Measurements from ENCODE around the gene MVB12B. TPM values are rescaled to one million over a fixed set of nuclear protein-coding genes. Genes with fewer than 3 reads are reported as not detected.

The MVB12B gene
- total RNA-seq, 2 donors from 2014 or later, result 9.8 to 15.8 TPM

DNA sequence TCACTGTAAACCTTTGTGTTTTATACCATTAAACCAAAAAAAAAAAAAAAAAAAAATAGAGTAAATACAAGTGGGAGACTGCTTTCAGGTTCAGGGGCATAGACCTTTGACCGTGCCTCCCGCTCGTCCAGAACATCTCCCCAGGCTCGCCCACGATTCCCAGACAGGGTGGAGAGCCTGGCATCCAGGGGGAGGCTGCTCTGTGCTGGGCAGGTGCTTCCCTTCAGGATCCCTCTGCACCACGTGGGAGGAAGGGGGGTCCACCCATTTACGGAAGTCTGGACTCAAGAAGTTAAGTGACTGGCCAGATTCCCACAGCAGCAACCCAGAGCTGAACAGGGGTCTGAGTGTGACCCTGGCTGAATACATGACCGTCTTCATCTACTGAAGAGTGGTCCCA lies 161.7 kb downstream of the MVB12B start:
- DNase-seq, result no peak
- H3K4me3 ChIP-seq, result no peak overlapping the region
- no peaks in the 10 kb centered on the region for H3K4me1 ChIP-seq
- TF ChIP-seq, protein P1, sequence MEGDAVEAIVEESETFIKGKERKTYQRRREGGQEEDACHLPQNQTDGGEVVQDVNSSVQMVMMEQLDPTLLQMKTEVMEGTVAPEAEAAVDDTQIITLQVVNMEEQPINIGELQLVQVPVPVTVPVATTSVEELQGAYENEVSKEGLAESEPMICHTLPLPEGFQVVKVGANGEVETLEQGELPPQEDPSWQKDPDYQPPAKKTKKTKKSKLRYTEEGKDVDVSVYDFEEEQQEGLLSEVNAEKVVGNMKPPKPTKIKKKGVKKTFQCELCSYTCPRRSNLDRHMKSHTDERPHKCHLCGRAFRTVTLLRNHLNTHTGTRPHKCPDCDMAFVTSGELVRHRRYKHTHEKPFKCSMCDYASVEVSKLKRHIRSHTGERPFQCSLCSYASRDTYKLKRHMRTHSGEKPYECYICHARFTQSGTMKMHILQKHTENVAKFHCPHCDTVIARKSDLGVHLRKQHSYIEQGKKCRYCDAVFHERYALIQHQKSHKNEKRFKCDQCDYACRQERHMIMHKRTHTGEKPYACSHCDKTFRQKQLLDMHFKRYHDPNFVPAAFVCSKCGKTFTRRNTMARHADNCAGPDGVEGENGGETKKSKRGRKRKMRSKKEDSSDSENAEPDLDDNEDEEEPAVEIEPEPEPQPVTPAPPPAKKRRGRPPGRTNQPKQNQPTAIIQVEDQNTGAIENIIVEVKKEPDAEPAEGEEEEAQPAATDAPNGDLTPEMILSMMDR (IDR thresholded peaks at IDR 0.05), result no peak
- H3K9me3 ChIP-seq, result no peaks in the 10 kb centered on the region
- H3K27me3 ChIP-seq, result no peaks in the 10 kb centered on the region
- H3K9ac ChIP-seq (ENCODE audit: low read depth in 2 of 2, low read length in 2 of 2), result no peak overlapping the region
- no peak overlapping the region for H3K27ac ChIP-seq
- intact Hi-C loops (cut with DNase I), result loop anchor here (5.0 kb wide), 1 partner anchor 186 kb away; no protein-coding TSS in a partner anchor
- H3K36me3 ChIP-seq, result no peaks in the 10 kb centered on the region

DNA sequence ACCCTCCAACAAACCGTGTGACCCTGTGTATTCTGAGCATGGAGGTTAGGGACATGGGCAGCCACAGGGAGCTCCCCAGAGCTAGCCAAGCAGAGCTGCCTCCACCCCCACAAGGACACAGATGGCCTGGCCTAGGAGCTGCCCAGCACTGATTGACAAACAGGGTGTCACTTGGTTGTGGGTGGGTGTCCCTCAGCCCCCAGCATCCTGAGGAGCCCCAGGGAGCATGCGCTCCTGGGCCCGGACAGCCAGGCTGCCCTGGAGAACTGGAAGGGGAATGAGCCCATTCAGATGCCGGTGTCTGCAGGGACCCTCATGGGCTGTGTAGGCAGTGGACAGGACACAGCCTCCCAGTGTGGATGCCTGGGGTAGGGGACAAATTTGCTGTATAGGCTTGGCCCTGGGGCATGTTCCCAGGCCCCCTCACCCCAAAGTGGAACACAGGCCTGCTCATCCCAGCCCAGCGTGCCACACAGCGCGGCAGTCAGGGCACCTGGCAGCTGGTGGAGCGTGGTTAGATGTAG lies 162.3 kb downstream of the MVB12B start:
- H3K9ac ChIP-seq (ENCODE audit: low read depth in 2 of 2, low read length in 2 of 2), result no peak overlapping the region
- H3K4me1 ChIP-seq, result no peaks in the 10 kb centered on the region
- H3K27ac ChIP-seq, result no peak overlapping the region
- no peaks in the 10 kb centered on the region for H3K9me3 ChIP-seq
- no peak overlapping the region for H3K4me3 ChIP-seq
- TF ChIP-seq, protein P1 (IDR thresholded peaks at IDR 0.05), result no peak
- no peak for DNase-seq
- H3K36me3 ChIP-seq, result no peaks in the 10 kb centered on the region
- intact Hi-C loops (cut with DNase I), result loop anchor here (5.0 kb wide), 1 partner anchor 187 kb away; no protein-coding TSS in a partner anchor
- H3K27me3 ChIP-seq, result no peaks in the 10 kb centered on the region

DNA sequence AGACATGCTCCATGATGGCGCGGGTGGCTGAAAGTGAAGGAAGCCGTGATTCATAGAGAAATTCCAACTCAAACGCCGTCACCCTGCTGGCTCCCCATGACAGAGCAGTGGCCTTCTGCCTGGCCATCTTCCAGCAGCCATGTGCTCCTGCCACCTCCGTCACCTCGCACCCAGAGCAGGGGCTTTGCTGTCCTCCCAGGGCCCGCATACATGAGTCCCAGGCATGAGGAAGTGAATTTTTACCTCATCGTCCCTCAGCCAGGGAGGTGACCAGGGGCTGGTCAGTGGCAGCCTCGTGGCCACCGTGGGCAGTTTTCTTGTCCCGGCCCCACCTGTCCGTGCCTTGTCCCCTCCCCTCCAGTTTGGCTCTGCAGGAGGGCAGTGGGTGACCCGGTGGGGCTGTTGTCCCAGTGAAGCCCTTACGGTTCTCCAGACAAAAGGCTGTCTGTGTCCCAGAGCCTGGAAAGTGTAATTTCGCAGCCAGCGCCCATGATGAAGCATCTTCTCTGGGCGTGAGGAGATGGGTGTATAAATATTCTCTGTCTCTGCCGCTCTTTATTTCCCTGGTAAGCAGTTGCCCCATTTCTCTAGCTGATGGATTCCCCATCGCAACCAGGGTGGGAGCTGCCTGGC lies 163.1 kb downstream of the MVB12B start:
- Histone ChIP-seq H3K27ac (no peak overlapping the region), H3K27me3 (no peaks in the 10 kb centered on the region), H3K4me1 (no peaks in the 10 kb centered on the region), H3K36me3 (no peaks in the 10 kb centered on the region), H3K4me3 (no peak overlapping the region), H3K9me3 (no peaks in the 10 kb centered on the region), H3K9ac (ENCODE audit: low read depth in 2 of 2, low read length in 2 of 2) (no peak overlapping the region)
- DNase-seq, result no peak
- intact Hi-C loops (cut with DNase I), result loop anchor here (5.0 kb wide), 1 partner anchor 187 kb away; no protein-coding TSS in a partner anchor
- TF ChIP-seq, protein P1 (IDR thresholded peaks at IDR 0.05), result no peak

DNA sequence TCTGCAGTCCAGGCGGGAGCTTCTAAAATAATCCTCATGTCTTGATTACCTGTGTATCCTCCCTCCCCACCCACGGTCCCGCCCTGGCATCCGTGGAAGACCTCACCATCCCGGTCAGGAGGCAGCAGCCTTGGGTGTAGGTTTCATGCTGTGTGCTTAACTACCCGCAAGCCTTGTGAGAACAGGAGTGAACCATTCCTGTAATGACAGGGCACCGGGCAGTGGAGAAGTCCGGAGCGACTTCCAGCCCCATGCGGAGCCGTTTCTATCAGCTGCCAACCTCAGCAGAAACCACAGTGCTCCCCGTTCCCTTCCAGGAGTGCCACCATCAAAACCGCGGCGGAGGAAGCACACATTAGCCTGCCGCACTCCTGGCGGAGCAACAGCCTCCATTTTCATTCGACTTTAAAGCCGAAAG lies 163.6 kb downstream of the MVB12B start:
- no peak overlapping the region for H3K4me3 ChIP-seq
- no peaks in the 10 kb centered on the region for H3K36me3 ChIP-seq
- DNase-seq, result no peak
- H3K27ac ChIP-seq, result no peak overlapping the region
- H3K9ac ChIP-seq (ENCODE audit: low read depth in 2 of 2, low read length in 2 of 2), result no peak overlapping the region
- no peaks in the 10 kb centered on the region for H3K9me3 ChIP-seq
- H3K4me1 ChIP-seq, result no peaks in the 10 kb centered on the region
- TF ChIP-seq, protein P1 (IDR thresholded peaks at IDR 0.05), result no peak
- no peaks in the 10 kb centered on the region for H3K27me3 ChIP-seq
- intact Hi-C loops (cut with DNase I), result no loop called here

DNA sequence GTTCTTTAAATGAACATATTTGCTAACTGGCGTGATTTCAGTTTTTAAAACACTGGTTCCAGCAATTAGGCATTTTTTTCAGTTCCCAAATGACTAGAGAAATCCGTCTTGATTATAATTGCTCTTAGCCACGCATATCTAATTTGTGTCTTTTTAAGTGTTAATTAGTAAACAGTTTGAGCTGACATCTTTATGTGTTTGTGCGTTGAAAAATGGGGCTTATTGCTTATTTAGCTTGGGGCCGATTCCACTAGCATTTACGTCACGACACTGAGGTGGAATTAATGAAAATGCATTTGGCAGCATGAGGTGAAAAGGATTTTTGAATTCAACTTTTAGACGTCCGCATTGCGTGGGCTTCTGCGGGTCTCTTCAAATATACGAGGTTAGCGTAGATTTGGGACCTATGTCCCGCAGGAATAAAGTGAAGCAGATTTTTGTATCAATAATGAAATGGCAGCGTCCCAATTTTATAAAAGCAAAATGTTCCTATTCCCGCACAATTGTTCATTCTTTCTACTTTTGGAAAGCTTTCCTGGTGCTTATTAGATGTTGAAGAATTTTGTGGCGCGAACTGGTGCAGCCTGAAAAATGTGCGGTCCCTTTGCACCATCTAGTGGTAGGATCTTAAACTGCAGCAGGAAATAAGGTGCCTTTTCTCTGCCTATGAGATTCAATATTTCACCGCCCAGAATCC lies 164.4 kb downstream of the MVB12B start:
- intact Hi-C loops (cut with DNase I), result no loop called here

More for the DNA sequence above, 164.4 kb downstream of the MVB12B start:
- H3K9ac ChIP-seq (ENCODE audit: low read depth in 2 of 2, low read length in 2 of 2), result no peak overlapping the region
- no peaks in the 10 kb centered on the region for H3K9me3 ChIP-seq
- no peaks in the 10 kb centered on the region for H3K36me3 ChIP-seq
- no peaks in the 10 kb centered on the region for H3K27me3 ChIP-seq
- no peak overlapping the region for H3K27ac ChIP-seq
- H3K4me1 ChIP-seq, result no peaks in the 10 kb centered on the region
- DNase-seq, result peak; percentile 55
- H3K4me3 ChIP-seq, result no peak overlapping the region
- TF ChIP-seq, protein P1 (IDR thresholded peaks at IDR 0.05), result peak; percentile 94
